PFSK-1 (cell line): ENCODE results near the gene SEMA4D.

Experiments used
- FOXP2 ChIP-seq: optimal IDR thresholded peaks from 2 replicates; pipeline ENCODE3; 2011; ENCODE audit warnings: borderline replicate concordance, control low read depth, inconsistent platforms; ENCODE audit not compliant: insufficient read depth; ENCODE audit errors: extremely low read length, extremely low read depth
- POLR2AphosphoS5 ChIP-seq: IDR thresholded peaks from 2 replicates; pipeline ENCODE4 v1.6.1; 2012; ENCODE audit warnings: low read depth, mild to moderate bottlenecking, control low read depth, low read length, moderate library complexity
- REST ChIP-seq, 2 experiments: IDR thresholded peaks; 2 replicates each; pipeline versions ENCODE4 v1.6.1 to v1.8.0; 2011 to 2012; ENCODE audit warnings: low read depth in 2 of 2, low read length in 2 of 2, control low read depth in 1 of 2, inconsistent platforms in 1 of 2, mild to moderate bottlenecking in 1 of 2, moderate library complexity in 1 of 2; ENCODE audit not compliant: insufficient read depth in 1 of 2
- SIN3A ChIP-seq: IDR thresholded peaks from 2 replicates; pipeline ENCODE4 v1.6.1; 2012; ENCODE audit warnings: mild to moderate bottlenecking, low read length, moderate library complexity, borderline replicate concordance; ENCODE audit not compliant: insufficient read depth
- TAF1 ChIP-seq: IDR thresholded peaks from 2 replicates; pipeline ENCODE4 v1.6.1; 2012; ENCODE audit warnings: low read length, control low read depth, borderline replicate concordance; ENCODE audit not compliant: insufficient read depth

The SEMA4D gene

GRCh38 chr9:89494199-89494598 lies 3.7 kb downstream of the SEMA4D start:
- TF ChIP-seq FOXP2 (no peak), REST (IDR thresholded peaks at IDR 0.05; ENCODE audit: insufficient read depth in 1 of 2, low read depth in 2 of 2, low read length in 2 of 2) (no peak), POLR2AphosphoS5 (no peak), SIN3A (no peak), TAF1 (no peak)

GRCh38 chr9:89493671-89494070 lies 4.2 kb downstream of the SEMA4D start:
- TF ChIP-seq TAF1 (no peak), FOXP2 (no peak), POLR2AphosphoS5 (no peak), SIN3A (no peak), REST (IDR thresholded peaks at IDR 0.05; ENCODE audit: insufficient read depth in 1 of 2, low read depth in 2 of 2, low read length in 2 of 2) (no peak)

GRCh38 chr9:89493181-89493580 lies 4.7 kb downstream of the SEMA4D start:
- TF ChIP-seq REST (IDR thresholded peaks at IDR 0.05; ENCODE audit: insufficient read depth in 1 of 2, low read depth in 2 of 2, low read length in 2 of 2) (no peak), POLR2AphosphoS5 (no peak), FOXP2 (no peak), TAF1 (no peak), SIN3A (no peak)

- TF ChIP-seq POLR2AphosphoS5 (no peak), TAF1 (no peak), REST (IDR thresholded peaks at IDR 0.05; ENCODE audit: insufficient read depth in 1 of 2, low read depth in 2 of 2, low read length in 2 of 2) (no peak), FOXP2 (no peak), SIN3A (no peak)
Observed at GRCh38 chr9:89492586-89492985, 5.3 kb downstream of the SEMA4D start.

GRCh38 chr9:89491694-89492093 lies 6.2 kb downstream of the SEMA4D start:
- TF ChIP-seq SIN3A, result no peak
- TF ChIP-seq FOXP2, result no peak
- TF ChIP-seq TAF1, result no peak
- TF ChIP-seq REST (IDR thresholded peaks at IDR 0.05; ENCODE audit: insufficient read depth in 1 of 2, low read depth in 2 of 2, low read length in 2 of 2), result no peak
- no peak for TF ChIP-seq POLR2AphosphoS5
